GM20000 (cell line): ENCODE data around the gene PPP1R14C.

Experiments
- DNase-seq: peaks from one replicate; pipeline ENCODE4 v3.0.0; 2012; ENCODE audit warnings: low spot score
- TF ChIP-seq, protein P1 (sequence below): IDR thresholded peaks from 2 replicates; pipeline ENCODE4 v1.5.1; 2012; ENCODE audit warnings: mild to moderate bottlenecking, control low read depth; ENCODE audit errors: extremely low read depth, missing control alignments

PPP1R14C gene

GRCh38 chr6:150270330-150271052 lies 127.6 kb downstream of the PPP1R14C start:
- DNase-seq: no peak
- TF ChIP-seq, protein P1, sequence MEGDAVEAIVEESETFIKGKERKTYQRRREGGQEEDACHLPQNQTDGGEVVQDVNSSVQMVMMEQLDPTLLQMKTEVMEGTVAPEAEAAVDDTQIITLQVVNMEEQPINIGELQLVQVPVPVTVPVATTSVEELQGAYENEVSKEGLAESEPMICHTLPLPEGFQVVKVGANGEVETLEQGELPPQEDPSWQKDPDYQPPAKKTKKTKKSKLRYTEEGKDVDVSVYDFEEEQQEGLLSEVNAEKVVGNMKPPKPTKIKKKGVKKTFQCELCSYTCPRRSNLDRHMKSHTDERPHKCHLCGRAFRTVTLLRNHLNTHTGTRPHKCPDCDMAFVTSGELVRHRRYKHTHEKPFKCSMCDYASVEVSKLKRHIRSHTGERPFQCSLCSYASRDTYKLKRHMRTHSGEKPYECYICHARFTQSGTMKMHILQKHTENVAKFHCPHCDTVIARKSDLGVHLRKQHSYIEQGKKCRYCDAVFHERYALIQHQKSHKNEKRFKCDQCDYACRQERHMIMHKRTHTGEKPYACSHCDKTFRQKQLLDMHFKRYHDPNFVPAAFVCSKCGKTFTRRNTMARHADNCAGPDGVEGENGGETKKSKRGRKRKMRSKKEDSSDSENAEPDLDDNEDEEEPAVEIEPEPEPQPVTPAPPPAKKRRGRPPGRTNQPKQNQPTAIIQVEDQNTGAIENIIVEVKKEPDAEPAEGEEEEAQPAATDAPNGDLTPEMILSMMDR: no peak

- TF ChIP-seq, protein P1: no peak
Observed at GRCh38 chr6:150271172-150271500, 128.3 kb downstream of the PPP1R14C start.

DNA sequence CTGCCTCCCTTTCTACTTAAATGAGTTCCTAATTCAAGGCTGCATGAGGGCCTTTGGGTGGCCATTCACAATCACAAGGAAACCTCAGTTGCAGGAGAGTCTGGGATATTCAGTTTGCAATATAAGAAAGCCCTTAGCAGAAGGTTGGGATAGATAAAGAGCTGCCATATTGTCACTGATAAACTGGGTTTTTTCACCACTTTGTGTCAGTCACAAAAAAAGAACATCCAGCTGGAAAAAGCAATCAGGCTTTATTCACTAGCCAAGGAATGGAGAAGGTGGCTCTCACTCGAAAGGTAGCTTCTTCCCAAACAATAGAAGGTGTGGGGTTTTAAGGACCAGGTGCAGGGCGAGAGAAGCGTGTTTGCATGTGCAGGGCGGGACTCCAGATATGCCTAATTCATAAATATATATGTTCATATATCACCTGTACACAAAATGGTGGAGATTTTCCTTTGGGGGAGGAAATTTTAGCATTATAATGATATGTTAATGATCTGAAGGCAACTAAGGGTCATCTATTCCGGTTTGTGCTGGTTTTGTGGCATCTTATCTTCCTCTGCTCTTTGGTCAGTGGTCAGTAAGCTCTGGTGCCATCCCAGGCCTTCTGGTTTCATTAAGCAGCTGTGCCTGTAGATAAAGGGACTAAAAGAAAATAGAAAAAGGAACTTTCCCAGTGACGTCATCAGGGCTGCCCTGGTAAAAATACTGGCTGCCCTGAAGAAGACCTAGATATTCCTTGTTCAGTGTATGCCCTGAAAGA lies 128.8 kb downstream of the PPP1R14C start:
- TF ChIP-seq, protein P1: no peak
- DNase-seq: no peak

More at GRCh38 chr6:150271172-150271500, 128.3 kb downstream of the PPP1R14C start:
- DNase-seq: no peak

GRCh38 chr6:150272264-150272975 lies 129.6 kb downstream of the PPP1R14C start:
- TF ChIP-seq, protein P1: no peak

DNA sequence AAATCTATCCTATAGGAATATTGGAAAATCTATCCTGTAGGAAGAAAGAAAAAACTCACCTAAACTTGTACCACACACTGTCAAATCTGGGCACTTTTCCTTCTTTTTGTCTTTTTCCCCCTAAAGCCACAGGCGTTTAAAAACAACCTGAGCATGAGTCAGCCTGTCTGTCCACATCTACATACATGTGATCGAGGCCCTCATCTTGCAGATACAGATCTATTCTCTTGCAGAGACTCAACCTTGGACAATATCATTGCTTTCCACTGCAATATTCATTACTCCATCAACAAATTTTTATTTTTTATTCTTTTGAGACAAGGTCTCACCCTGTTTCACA lies 130.1 kb downstream of the PPP1R14C start:
- DNase-seq: no peak
- TF ChIP-seq, protein P1: no peak

More at GRCh38 chr6:150272264-150272975, 129.6 kb downstream of the PPP1R14C start:
- no peak for DNase-seq

GRCh38 chr6:150273457-150274309 lies 130.8 kb downstream of the PPP1R14C start:
- TF ChIP-seq, protein P1: no peak
- DNase-seq: peak; percentile 9
